H1 (cell line): ENCODE data around the gene LMAN2. TPM values are rescaled to one million over a fixed set of nuclear protein-coding genes. Genes with fewer than 3 reads are reported as not detected.
A peak's percentile ranks its signal among the peaks of the same experiment; 100 is the strongest.

Experiments
- CTCF ChIA-PET: fragments of 300-600 bp; sonication (Branson Sonifier 250); formaldehyde crosslinking; loops from one replicate; lab custom pipeline; 2021; ENCODE audit not compliant: partially characterized antibody; lab: Charles Lee
- POLR2A ChIA-PET: fragments of 300-600 bp; sonication (Branson Sonifier 250); formaldehyde crosslinking; loops from one replicate; lab custom pipeline; 2021; ENCODE audit warnings: inconsistent platforms; ENCODE audit not compliant: partially characterized antibody; lab: Charles Lee
- DNase-seq, 2 experiments: peaks; one replicate each; pipeline versions ENCODE4 v3.0.0 to v3.0.0-alpha.2; 2010 to 2022; ENCODE audit warnings: low spot score in 2 of 2, low read depth in 1 of 2, mixed read lengths in 1 of 2
- FAIRE-seq: peaks from 2 replicates; lab custom pipeline; 2011; peaks lifted over from hg19 to GRCh38; lab: Jason Lieb, UNC
- H2AFZ ChIP-seq: 2 replicates; pipeline ENCODE4 v1.8.1; 2012; ENCODE audit warnings: low read length, inconsistent platforms
- H2AK5ac ChIP-seq: 2 replicates; pipeline ENCODE4 v1.6.1; 2013; ENCODE audit warnings: low read depth, low read length
- H2BK120ac ChIP-seq: replicated peaks from 2 replicates; pipeline ENCODE3; 2013; ENCODE audit warnings: low read depth, low read length, inconsistent platforms
- H2BK12ac ChIP-seq: 2 replicates; pipeline ENCODE4 v1.6.1; 2013; ENCODE audit warnings: low read depth, low read length
- H2BK15ac ChIP-seq: 2 replicates; pipeline ENCODE4 v1.6.1; 2013; ENCODE audit warnings: low read length
- H2BK20ac ChIP-seq: 2 replicates; pipeline ENCODE4 v1.6.1; 2013; ENCODE audit warnings: low read length
- H2BK5ac ChIP-seq: 2 replicates; pipeline ENCODE4 v1.6.1; 2013; ENCODE audit warnings: low read depth, low read length
- H3K14ac ChIP-seq: 2 replicates; pipeline ENCODE4 v1.6.1; 2013; ENCODE audit warnings: inconsistent platforms; ENCODE audit not compliant: insufficient read length
- H3K18ac ChIP-seq: 2 replicates; pipeline ENCODE4 v1.6.1; 2013; ENCODE audit warnings: low read length; ENCODE audit errors: extremely low read depth
- H3K23ac ChIP-seq: 2 replicates; pipeline ENCODE4 v1.6.1; 2013; ENCODE audit warnings: inconsistent platforms; ENCODE audit not compliant: insufficient read length
- H3K23me2 ChIP-seq: 2 replicates; pipeline ENCODE4 v1.6.1; 2013; ENCODE audit warnings: low read depth, low read length
- H3K27ac ChIP-seq: 2 replicates; pipeline ENCODE4 v1.6.1; 2011; ENCODE audit warnings: low read depth, low read length, inconsistent platforms
- H3K27me3 ChIP-seq, 4 experiments: replicated peaks in 1 of 4; 1 replicate in 1 of 4; 2 replicates in 3 of 4; pipeline versions ENCODE4 v1.6.1 to v1.8.1; 2011 to 2013; ENCODE audit warnings: low read length in 3 of 4, mild to moderate bottlenecking in 3 of 4, inconsistent platforms in 2 of 4, mixed read lengths in 2 of 4, moderate library complexity in 1 of 4; ENCODE audit not compliant: control insufficient read depth in 3 of 4, insufficient read depth in 3 of 4; ENCODE audit errors: extremely low read depth in 1 of 4
- H3K36me3 ChIP-seq, 4 experiments: 2 replicates each; pipeline versions ENCODE4 v1.6.1 to v1.8.1; 2011 to 2013; ENCODE audit warnings: mild to moderate bottlenecking in 4 of 4, low read length in 3 of 4, moderate library complexity in 2 of 4, control low read depth in 1 of 4, inconsistent platforms in 1 of 4; ENCODE audit not compliant: insufficient read depth in 4 of 4, control insufficient read depth in 2 of 4
- H3K4ac ChIP-seq: replicated peaks from 2 replicates; pipeline ENCODE3; 2013; ENCODE audit warnings: low read length, low read depth, mixed read lengths, inconsistent platforms; ENCODE audit not compliant: insufficient read length
- H3K4me1 ChIP-seq, 4 experiments: replicated peaks in 1 of 4; 1 replicate in 1 of 4; 2 replicates in 3 of 4; pipeline versions ENCODE4 v1.6.1 to v1.8.1; 2011 to 2013; ENCODE audit warnings: low read length in 3 of 4, inconsistent platforms in 2 of 4, mixed read lengths in 1 of 4; ENCODE audit not compliant: insufficient read depth in 4 of 4, control insufficient read depth in 3 of 4
- H3K4me2 ChIP-seq, 2 experiments: 2 replicates each; pipeline versions ENCODE4 v1.6.1 to v1.8.1; 2011 to 2013; ENCODE audit warnings: low read depth in 2 of 2, low read length in 2 of 2, control low read depth in 1 of 2, inconsistent platforms in 1 of 2, mild to moderate bottlenecking in 1 of 2; ENCODE audit not compliant: insufficient read depth in 1 of 2
- H3K4me3 ChIP-seq, 4 experiments: fragments of 200-600, 300-600 bp in 1 of 4; sonication (generic), shearing (Covaris generic), sonication (Bioruptor Twin) in 1 of 4; 2 replicates each; pipeline versions ENCODE4 v1.5.1 to v1.8.1; 2011 to 2016; ENCODE audit warnings: low read length in 4 of 4, low read depth in 3 of 4, control low read depth in 2 of 4, inconsistent platforms in 2 of 4, mild to moderate bottlenecking in 2 of 4, mixed read lengths in 1 of 4, moderate library complexity in 1 of 4; ENCODE audit not compliant: insufficient read depth in 2 of 4; ENCODE audit errors: extremely low read depth in 1 of 4
- H3K56ac ChIP-seq: replicated peaks from 2 replicates; pipeline ENCODE3; 2013; ENCODE audit warnings: low read depth, mild to moderate bottlenecking, mixed read lengths, low read length, inconsistent platforms; ENCODE audit not compliant: insufficient read length
- H3K79me1 ChIP-seq: 2 replicates; pipeline ENCODE4 v1.6.1; 2013; ENCODE audit warnings: low read depth, low read length, control low read depth
- H3K79me2 ChIP-seq, 2 experiments: 2 replicates each; pipeline versions ENCODE4 v1.6.1 to v1.8.1; 2012 to 2013; ENCODE audit warnings: low read length in 2 of 2, mild to moderate bottlenecking in 2 of 2, inconsistent platforms in 1 of 2; ENCODE audit not compliant: insufficient read depth in 2 of 2, control insufficient read depth in 1 of 2
- H3K9ac ChIP-seq, 4 experiments: replicated peaks in 1 of 4; 1 replicate in 1 of 4; 2 replicates in 3 of 4; pipeline versions ENCODE4 v1.6.1 to v1.8.1; 2011 to 2013; ENCODE audit warnings: low read depth in 3 of 4, low read length in 3 of 4, control low read depth in 2 of 4, mild to moderate bottlenecking in 2 of 4, moderate library complexity in 2 of 4, inconsistent platforms in 1 of 4; ENCODE audit errors: extremely low read depth in 1 of 4
- H3K9me3 ChIP-seq, 2 experiments: 2 replicates each; pipeline versions ENCODE4 v1.6.1 to v1.8.1; 2012 to 2013; ENCODE audit warnings: mild to moderate bottlenecking in 2 of 2, moderate library complexity in 2 of 2, control low read depth in 1 of 2, inconsistent platforms in 1 of 2, low read depth in 1 of 2, low read length in 1 of 2, mixed read lengths in 1 of 2; ENCODE audit not compliant: insufficient read depth in 2 of 2
- H4K20me1 ChIP-seq, 2 experiments: replicated peaks in 1 of 2; 2 replicates each; pipeline versions ENCODE3 to v1.8.1; 2011 to 2013; ENCODE audit warnings: inconsistent platforms in 2 of 2, low read length in 2 of 2, mild to moderate bottlenecking in 1 of 2; ENCODE audit not compliant: insufficient read depth in 2 of 2, control insufficient read depth in 1 of 2
- H4K5ac ChIP-seq: 2 replicates; pipeline ENCODE4 v1.6.1; 2013; ENCODE audit warnings: low read length, low read depth, mixed read lengths, inconsistent platforms; ENCODE audit not compliant: insufficient read length
- H4K8ac ChIP-seq: 2 replicates; pipeline ENCODE4 v1.8.0; 2013; ENCODE audit warnings: mild to moderate bottlenecking, moderate library complexity, low read length, inconsistent platforms; ENCODE audit not compliant: insufficient read depth; ENCODE audit errors: extremely low read depth
- H4K91ac ChIP-seq: replicated peaks from 2 replicates; pipeline ENCODE3; 2013; ENCODE audit warnings: low read length, mixed read lengths, inconsistent platforms; ENCODE audit not compliant: insufficient read length
- CBX5 ChIP-seq: fragments of 300-800, 300-1000 bp; sonication (generic); IDR thresholded peaks from 2 replicates; pipeline ENCODE4 v1.7.1; 2016; ENCODE audit warnings: antibody characterized with exemption, low read length, low read depth
- CREB1 ChIP-seq: IDR thresholded peaks from 2 replicates; pipeline ENCODE4 v1.6.1; 2012; ENCODE audit warnings: inconsistent platforms
- CTCF ChIP-seq, 3 experiments: IDR thresholded peaks; 1 replicate in 2 of 3; 2 replicates in 1 of 3; pipeline versions ENCODE4 v1.5.1 to v1.6.1; 2011; ENCODE audit warnings: low read length in 3 of 3, mild to moderate bottlenecking in 3 of 3, inconsistent platforms in 2 of 3, low read depth in 1 of 3, moderate library complexity in 1 of 3; ENCODE audit not compliant: insufficient read depth in 1 of 3; ENCODE audit errors: control extremely low read depth in 1 of 3
- TBP ChIP-seq: IDR thresholded peaks from 2 replicates; pipeline ENCODE4 v1.6.1; 2011; ENCODE audit warnings: low read depth, low read length, improper control_type of control experiment
- ZNF274 ChIP-seq: IDR thresholded peaks from 2 replicates; pipeline ENCODE4 v1.7.0; 2012; ENCODE audit warnings: low read length, borderline replicate concordance; ENCODE audit errors: extremely low read depth
- WGBS, 2 experiments: shearing (Covaris generic) in 1 of 2; methylation state at CpG; one replicate each; pipeline versions ENCODE4 v1.1.6 to v1.1.7; 2013 to 2015; ENCODE audit warnings: low lambda C conversion rate in 2 of 2, mixed read lengths in 2 of 2, inconsistent platforms in 1 of 2, low coverage in 1 of 2, missing lambda C conversion rate in 1 of 2; ENCODE audit not compliant: insufficient replicate concordance in 2 of 2, insufficient coverage in 1 of 2, insufficient read length in 1 of 2; ENCODE audit errors: extremely low coverage in 1 of 2, missing lambda C conversion rate in 1 of 2; 5-methylcytosine and 5-hydroxymethylcytosine counted together
- polyA plus RNA-seq, 7 experiments: library from polyadenylated mRNA; depleted of rRNA in 3 of 7; stranded (reverse) in 5 of 7; unstranded in 2 of 7; fragments of >200 nt in 5 of 7; fragments of 200-250 nt in 2 of 7; gene quantifications; 1 replicate in 5 of 7; 2 replicates in 1 of 7; 4 replicates in 1 of 7; pipeline versions ENCODE4 v1.2.1 to v1.2.3, GENCODE V29; 2011 to 2013; ENCODE audit warnings: missing spikeins in 2 of 7, mixed read lengths in 2 of 7
- total RNA-seq: library from RNA; stranded (reverse); fragmentation: NEBNext Ultra II Directional; extraction: Animal tissue kit (Norgen Biotek cat#: 25700); gene quantifications from 2 replicates; pipeline ENCODE4 v1.2.1, GENCODE V29; 2021
- TF ChIP-seq, protein P1 (sequence below): IDR thresholded peaks from 2 replicates; pipeline ENCODE4 v1.6.1; 2012; ENCODE audit warnings: low read length, inconsistent platforms

LMAN2 gene
- total and polyA plus RNA-seq, 2 of the 8 experiments (the other 6 are each of a cell fraction or from before 2014, with no cell fraction given) = 116 to 225 TPM

DNA sequence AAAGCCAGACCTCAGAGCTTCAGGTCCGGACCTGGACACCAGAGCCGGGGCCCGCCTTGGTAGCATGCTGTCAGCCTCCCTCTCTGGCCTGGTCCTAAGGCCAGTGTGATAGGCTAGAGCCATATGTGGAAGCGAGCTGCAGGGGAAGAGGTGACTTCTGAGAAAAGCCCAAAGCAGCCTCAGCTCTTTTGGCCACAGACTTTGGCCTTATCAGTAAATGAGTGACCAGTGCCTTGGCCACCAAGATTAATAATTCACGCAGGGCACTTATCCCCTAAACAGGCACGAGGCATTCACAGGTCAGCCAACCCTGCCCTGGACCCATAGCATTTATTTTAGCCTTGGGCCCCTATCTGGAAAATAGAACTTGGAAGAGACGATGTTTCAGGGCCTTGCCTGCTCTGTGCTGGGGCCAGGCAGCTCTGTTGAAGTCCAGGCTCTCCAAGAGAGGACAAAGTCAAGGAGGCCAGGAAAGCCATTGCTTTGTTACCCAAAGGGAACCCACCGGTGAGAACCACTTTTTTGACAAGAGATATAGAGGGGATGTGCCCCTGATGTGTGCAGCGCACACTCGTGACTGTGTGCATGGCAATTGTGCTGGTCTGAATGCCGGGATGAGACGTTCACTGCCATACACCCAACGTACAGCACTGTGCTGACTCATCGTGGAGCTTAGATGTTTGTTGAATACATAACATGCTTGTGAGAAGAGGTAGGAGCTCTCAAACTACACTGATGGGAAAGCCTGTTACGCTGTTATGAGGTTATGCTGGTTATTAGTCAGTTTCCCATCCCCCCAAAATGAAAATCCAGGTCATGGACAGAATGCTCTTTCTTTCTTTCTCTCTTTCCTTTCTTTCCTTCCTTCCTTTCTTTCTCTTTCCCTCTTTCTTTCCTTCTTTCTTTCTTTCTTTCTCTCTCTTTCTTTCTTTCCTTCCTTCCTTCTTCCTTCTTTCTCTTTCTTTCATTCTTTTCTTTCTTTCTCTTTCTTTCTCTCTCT lies 27.7 kb upstream of the LMAN2 start:
- peaks cover 0 to 2% (median under 1%) of the 10 kb centered on the region in 4 experiments; a peak in 2 of 7 replicates for H3K27me3 ChIP-seq
- H3K4me1 ChIP-seq = peaks cover 0 to 15% (median 2%) of the 10 kb centered on the region in 4 experiments; a peak in 6 of 7 replicates
- ChIA-PET CTCF (interaction anchor here (0.7 to 16.9 kb wide), 20 partner anchors 9 to 78 kb away, joined by 3 to 363 read pairs (median 4); partner anchors contain the start of genes PRR7 and SLC34A1), POLR2A (interaction anchor here (0.7 to 3.5 kb wide), 9 partner anchors 10 to 78 kb away, joined by 3 to 16 read pairs (median 4); no protein-coding TSS in a partner anchor)
- peak overlapping the region; percentile 73 for H4K91ac ChIP-seq
- no peak overlapping the region for H2BK5ac ChIP-seq
- H4K8ac ChIP-seq = no peak overlapping the region
- H3K4me2 ChIP-seq = no peak overlapping the region
- H2AFZ ChIP-seq = peak overlapping the region; percentile 20; the same call in 1 of the 2 replicates
- no peaks in the 10 kb centered on the region for H3K79me2 ChIP-seq
- H3K36me3 ChIP-seq = no peaks in the 10 kb centered on the region
- H3K9me3 ChIP-seq = no peaks in the 10 kb centered on the region
- H3K23ac ChIP-seq = no peak overlapping the region
- no peaks in the 10 kb centered on the region for H3K79me1 ChIP-seq
- H3K18ac ChIP-seq = no peak overlapping the region
- DNase-seq = no peak
- no peak overlapping the region for H3K4me3 ChIP-seq
- no peaks in the 10 kb centered on the region for H3K23me2 ChIP-seq
- no peak overlapping the region for H4K5ac ChIP-seq
- WGBS, 2 experiments = 88% methylated on average over 15 of the region's 15 CpGs; no CpG with 5 or more reads in 1 of the 2 experiments
- no peak for FAIRE-seq
- no peak overlapping the region for H3K4ac ChIP-seq
- H2AK5ac ChIP-seq = no peak overlapping the region
- no peak overlapping the region for H3K14ac ChIP-seq
- H2BK20ac ChIP-seq = peak overlapping the region; percentile 66; the same call in 1 of the 2 replicates
- no peak overlapping the region for H2BK12ac ChIP-seq
- no peak overlapping the region for H3K9ac ChIP-seq
- no peak overlapping the region for H3K27ac ChIP-seq
- H4K20me1 ChIP-seq = no peaks in the 10 kb centered on the region
- H3K56ac ChIP-seq = no peak overlapping the region
- no peak overlapping the region for H2BK120ac ChIP-seq
- no peak overlapping the region for H2BK15ac ChIP-seq
- TF ChIP-seq ZNF274 = no peak
- TF ChIP-seq TBP = no peak
- TF ChIP-seq CBX5 = no peak
- TF ChIP-seq CTCF (IDR thresholded peaks at IDR 0.05; ENCODE audit: control extremely low read depth in 1 of 3, insufficient read depth in 1 of 3, low read depth in 1 of 3, low read length in 3 of 3) = no peak
- TF ChIP-seq, protein P1, sequence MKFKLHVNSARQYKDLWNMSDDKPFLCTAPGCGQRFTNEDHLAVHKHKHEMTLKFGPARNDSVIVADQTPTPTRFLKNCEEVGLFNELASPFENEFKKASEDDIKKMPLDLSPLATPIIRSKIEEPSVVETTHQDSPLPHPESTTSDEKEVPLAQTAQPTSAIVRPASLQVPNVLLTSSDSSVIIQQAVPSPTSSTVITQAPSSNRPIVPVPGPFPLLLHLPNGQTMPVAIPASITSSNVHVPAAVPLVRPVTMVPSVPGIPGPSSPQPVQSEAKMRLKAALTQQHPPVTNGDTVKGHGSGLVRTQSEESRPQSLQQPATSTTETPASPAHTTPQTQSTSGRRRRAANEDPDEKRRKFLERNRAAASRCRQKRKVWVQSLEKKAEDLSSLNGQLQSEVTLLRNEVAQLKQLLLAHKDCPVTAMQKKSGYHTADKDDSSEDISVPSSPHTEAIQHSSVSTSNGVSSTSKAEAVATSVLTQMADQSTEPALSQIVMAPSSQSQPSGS = no peak
- no peak for TF ChIP-seq CREB1
